Ishikawa (cell line): ENCODE data around the gene SLAIN2.

ENCODE experiments used
- CEBPB ChIP-seq: IDR thresholded peaks from 2 replicates; pipeline ENCODE4 v1.6.1; 2012
- CREB1 ChIP-seq: IDR thresholded peaks from 2 replicates; pipeline ENCODE4 v1.6.1; 2012; ENCODE audit warnings: low read depth
- EGR1 ChIP-seq: IDR thresholded peaks from 2 replicates; pipeline ENCODE4 v1.6.1; 2012
- EP300 ChIP-seq: IDR thresholded peaks from 2 replicates; pipeline ENCODE4 v1.6.1; 2012; ENCODE audit warnings: borderline replicate concordance
- NFIC ChIP-seq: IDR thresholded peaks from 2 replicates; pipeline ENCODE4 v1.6.1; 2012
- RAD21 ChIP-seq: IDR thresholded peaks from 2 replicates; pipeline ENCODE4 v1.6.1; 2012; ENCODE audit warnings: low read depth
- TAF1 ChIP-seq: IDR thresholded peaks from 2 replicates; pipeline ENCODE4 v1.6.1; 2012; ENCODE audit warnings: low read depth, mild to moderate bottlenecking
- TCF12 ChIP-seq: IDR thresholded peaks from 2 replicates; pipeline ENCODE4 v1.6.1; 2012; ENCODE audit warnings: low read depth
- TEAD4 ChIP-seq: IDR thresholded peaks from 2 replicates; pipeline ENCODE4 v1.6.1; 2012
- YY1 ChIP-seq: IDR thresholded peaks from 2 replicates; pipeline ENCODE4 v1.6.1; 2012; ENCODE audit warnings: low read depth
- ZBTB7A ChIP-seq: IDR thresholded peaks from 2 replicates; pipeline ENCODE4 v1.6.1; 2012; ENCODE audit warnings: low read depth
- TF ChIP-seq, protein P1 (sequence below): IDR thresholded peaks from 2 replicates; pipeline ENCODE4 v1.6.1; 2012
- TF ChIP-seq, protein P2 (sequence below): IDR thresholded peaks from 2 replicates; pipeline ENCODE4 v1.6.1; 2012; ENCODE audit warnings: low read depth, mild to moderate bottlenecking

DNA sequence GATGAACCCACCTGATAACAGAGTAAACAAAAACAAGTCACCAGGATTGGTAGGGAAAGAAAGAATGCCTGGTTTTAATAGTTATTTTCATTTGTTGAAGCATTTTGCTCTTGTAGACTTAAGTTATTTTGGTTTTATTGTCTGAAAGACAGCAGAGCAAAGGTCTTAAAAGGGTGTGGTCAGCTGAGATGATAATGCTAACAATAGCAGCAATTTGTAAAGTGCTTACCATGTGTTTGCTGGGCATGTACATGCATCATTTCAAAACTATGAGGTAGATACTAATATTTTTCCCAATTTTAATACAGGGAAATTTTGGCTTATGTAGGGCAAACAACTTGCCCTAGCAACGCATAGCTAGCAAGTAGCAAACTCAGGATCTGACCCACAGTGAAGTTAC is 95.0 kb downstream of the SLAIN2 start:
- TF ChIP-seq, protein P1, sequence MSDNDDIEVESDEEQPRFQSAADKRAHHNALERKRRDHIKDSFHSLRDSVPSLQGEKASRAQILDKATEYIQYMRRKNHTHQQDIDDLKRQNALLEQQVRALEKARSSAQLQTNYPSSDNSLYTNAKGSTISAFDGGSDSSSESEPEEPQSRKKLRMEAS = no peak
- TF ChIP-seq CEBPB = no peak
- no peak for TF ChIP-seq EGR1
- TF ChIP-seq TCF12 = no peak
- TF ChIP-seq EP300 = no peak
- TF ChIP-seq, protein P2, sequence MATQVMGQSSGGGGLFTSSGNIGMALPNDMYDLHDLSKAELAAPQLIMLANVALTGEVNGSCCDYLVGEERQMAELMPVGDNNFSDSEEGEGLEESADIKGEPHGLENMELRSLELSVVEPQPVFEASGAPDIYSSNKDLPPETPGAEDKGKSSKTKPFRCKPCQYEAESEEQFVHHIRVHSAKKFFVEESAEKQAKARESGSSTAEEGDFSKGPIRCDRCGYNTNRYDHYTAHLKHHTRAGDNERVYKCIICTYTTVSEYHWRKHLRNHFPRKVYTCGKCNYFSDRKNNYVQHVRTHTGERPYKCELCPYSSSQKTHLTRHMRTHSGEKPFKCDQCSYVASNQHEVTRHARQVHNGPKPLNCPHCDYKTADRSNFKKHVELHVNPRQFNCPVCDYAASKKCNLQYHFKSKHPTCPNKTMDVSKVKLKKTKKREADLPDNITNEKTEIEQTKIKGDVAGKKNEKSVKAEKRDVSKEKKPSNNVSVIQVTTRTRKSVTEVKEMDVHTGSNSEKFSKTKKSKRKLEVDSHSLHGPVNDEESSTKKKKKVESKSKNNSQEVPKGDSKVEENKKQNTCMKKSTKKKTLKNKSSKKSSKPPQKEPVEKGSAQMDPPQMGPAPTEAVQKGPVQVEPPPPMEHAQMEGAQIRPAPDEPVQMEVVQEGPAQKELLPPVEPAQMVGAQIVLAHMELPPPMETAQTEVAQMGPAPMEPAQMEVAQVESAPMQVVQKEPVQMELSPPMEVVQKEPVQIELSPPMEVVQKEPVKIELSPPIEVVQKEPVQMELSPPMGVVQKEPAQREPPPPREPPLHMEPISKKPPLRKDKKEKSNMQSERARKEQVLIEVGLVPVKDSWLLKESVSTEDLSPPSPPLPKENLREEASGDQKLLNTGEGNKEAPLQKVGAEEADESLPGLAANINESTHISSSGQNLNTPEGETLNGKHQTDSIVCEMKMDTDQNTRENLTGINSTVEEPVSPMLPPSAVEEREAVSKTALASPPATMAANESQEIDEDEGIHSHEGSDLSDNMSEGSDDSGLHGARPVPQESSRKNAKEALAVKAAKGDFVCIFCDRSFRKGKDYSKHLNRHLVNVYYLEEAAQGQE = no peak
- TF ChIP-seq TEAD4 = no peak
- no peak for TF ChIP-seq YY1
- TF ChIP-seq TAF1 = no peak
- no peak for TF ChIP-seq RAD21
- no peak for TF ChIP-seq NFIC
- TF ChIP-seq CREB1 = no peak
- no peak for TF ChIP-seq ZBTB7A
